HG02642 (cell line): ENCODE measurements around the gene DCUN1D4.
"Not testable (repeated sequence)": the region's sequence is repeated elsewhere in the genome, so short reads cannot be mapped to it uniquely, and the experiment has no call there.

ENCODE experiments used
- ATAC-seq: cut with Tn5 transposase; IDR thresholded peaks from one replicate; pipeline ENCODE4 v1.9.1; 2021; ENCODE audit warnings: mild to moderate bottlenecking; ENCODE audit not compliant: unreplicated experiment, poor library complexity

The DCUN1D4 gene

DNA sequence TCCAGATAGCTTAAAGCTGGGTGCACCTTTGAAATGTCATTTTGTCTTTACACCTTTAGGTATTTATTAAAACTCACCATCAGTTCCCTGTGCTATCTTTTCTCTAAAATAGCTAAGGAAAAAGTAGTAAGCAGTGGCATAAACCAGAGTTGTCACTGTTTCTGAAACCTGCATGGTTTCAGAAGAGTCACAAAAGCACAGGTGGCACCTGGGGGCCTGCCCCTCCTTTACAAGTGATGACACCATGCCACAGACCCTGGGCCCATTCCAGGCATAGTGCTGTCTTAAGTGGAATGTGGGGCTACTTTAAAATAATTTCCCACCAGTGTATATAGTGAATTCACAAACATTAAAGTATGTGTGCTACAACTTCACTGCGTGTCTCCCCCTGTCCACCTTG, 47.8 kb downstream of the DCUN1D4 start:
- ATAC-seq, result peak; percentile 54

DNA sequence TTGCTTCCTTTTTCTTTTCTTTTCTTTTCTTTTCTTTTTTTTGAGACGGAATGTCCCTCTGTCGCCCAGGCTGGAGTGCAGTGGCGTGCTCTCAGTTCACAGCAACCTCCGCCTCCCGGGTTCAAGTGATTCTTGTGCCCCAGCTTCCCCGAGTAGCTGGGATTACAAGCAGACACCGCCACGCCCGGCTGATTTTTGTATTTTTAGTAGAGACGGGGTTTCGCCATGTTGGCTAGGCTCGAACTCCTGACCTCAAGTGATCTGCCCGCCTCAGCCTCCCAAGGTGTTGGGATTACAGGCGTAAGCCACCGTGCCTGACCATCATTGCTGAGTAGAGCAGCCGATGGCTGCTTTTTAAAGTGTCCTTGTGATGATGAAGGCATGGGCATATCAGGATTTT, 50.4 kb downstream of the DCUN1D4 start:
- ATAC-seq, result not testable (repeated sequence)

DNA sequence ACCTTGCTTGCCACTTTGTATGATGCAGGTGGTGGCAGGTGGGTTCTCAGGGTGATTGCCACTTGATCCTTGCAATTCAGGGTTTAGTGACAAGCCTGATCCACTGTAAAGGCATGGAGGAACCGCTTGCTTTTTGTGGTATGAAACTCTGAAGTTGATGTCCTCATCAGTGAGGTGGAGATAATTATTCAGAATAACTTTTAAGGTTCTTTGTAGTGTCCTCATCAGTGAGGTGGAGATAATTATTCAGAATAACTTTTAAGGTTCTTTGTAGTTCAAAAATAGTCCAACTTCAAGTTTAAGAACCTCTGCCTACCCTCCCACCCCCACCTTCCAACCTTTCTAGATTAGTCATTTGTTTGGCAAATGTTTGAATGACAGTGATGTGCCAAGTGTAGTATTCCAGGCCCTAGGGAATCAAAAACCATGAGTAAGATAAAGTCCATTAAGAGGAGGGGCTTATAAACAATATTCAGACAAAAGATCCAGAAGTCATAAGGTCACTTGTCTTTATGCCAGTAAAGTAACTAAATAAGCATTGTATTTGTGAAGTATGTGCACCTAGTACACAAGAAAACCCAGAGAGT, 51.2 kb downstream of the DCUN1D4 start:
- no peak for ATAC-seq

DNA sequence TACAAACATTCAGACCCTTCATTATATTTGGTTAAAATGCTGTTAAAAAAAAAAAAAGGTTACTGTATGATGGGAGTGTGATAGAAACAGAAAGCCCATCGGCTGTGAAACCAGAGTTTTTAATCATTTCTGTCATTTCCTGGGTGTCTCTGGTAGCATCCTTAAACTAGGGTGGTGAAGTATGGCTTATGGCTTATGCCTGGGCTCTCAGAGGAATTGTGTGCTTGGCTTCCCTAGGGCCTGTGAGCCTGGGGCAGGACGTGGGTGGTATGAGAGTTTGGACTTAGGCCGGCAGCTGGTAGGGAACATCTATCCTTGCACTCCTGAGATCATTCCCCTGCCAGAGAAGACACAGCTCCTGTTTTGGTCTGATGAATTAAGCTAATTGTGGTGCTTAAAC, 52.2 kb downstream of the DCUN1D4 start:
- ATAC-seq, result peak; percentile 48

DNA sequence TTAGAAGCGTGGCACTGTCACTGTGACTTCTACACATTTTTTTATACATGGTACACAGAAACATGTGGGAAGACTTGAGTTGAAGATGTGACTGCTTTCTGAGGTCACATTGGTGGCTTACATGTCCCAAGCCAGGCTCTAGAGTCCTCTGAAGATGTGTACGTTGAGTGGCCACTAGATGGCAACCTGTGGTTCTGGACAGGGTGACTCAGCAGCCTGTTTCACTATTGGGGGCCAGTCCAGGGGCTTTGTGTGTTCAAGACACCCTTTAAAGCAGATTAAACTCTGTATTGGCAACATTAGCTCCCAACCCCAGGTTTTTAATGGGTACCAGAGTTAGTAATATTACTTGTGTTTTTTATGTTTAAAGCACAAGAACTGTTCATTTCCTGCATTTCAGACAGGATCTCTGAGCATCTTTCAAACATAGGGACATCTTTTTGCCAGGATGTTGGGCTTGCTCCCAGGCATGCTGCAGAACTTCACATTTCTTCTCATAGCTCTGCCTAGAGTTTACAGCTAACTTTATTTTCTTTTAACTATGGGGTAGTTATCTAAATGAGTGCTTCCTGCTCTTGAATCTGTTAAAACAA, 53.0 kb downstream of the DCUN1D4 start:
- peak; percentile 99 for ATAC-seq

DNA sequence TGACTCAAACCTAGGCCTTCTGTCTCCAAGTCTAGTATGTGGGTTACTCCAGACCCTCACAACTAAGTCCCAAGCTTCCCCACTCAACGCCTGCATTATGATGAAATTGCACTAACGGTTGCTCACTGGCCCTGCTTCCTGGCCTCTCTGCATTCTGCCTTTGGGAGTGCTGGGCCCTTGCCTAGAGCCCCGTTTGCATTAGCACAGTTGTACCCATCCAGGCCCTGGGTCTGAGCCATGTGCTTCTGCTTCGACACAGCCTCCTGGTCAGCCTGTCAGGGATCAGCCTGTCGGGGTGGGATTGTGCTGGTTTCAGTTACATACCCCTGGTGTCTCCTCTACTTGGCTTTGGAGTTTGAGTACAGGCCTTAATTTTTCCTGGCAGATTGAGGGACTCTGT, 58.4 kb downstream of the DCUN1D4 start:
- no peak for ATAC-seq

DNA sequence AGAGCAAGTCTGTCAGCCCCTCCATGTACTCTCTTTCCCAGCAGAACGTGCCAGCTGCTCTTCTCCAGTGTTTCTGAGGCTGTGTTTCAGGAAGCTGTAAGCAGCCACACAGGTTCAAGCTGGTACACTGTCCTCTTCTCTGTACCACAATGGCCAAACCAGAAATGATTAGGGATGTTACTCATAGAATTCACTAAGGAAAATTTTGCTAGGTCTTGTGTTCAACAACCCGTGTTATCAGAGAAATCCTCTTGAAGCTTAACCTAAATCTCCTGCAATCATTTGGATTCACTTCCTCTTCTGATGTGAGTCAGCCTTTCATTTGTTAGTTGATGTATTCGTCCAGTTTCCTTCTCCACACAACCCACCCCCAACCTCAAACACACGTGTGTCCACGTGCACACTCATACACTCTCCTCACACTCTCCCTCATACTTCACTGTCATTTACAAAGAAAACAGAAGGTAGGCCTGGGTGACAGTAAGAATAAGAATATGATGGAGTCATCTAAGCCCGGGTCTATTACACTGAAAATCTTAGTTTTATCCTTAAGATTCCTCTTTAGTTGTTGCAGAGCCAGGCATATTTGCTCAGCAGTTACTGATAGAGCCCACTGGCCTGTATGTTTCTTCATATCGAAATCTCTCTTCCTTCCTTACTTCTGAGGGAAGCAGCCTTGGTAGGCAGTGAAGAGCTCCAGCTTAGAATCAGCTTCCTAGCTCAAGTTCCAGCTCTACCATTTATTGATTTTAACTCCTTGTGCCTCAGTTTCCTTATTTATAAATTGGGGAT, 63.4 kb downstream of the DCUN1D4 start:
- peak; percentile 99 for ATAC-seq

DNA sequence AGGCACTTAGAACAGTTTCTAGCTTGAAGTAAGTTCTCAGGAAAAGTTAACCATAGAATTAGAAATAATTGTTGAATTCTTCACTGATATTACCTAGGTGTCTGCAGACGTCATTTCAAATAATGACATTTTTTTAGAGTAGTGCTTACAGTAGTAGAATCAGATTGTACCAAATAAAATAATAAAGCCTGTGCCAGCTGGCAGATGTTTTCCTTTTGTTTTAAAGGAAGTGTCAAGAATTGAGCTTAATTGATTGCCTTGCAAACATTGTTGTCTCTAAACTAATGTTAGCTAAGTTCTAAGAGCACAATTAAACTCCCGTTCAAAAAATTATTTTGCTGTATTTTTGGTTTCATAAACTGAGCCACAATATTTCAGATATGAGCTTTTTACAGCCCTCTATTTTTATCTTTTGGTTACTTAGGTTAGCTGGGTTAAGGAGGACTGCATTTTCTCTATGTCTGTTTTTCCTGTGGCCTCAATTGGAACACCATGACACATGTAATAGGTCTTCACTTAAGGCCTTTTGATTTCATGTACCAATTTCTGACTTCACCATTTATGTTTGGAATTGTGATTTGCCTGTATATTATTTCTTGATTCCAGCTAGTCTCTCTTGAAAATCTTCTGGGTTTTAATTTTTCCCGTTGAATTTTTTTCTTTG, 64.2 kb downstream of the DCUN1D4 start:
- no peak for ATAC-seq

DNA sequence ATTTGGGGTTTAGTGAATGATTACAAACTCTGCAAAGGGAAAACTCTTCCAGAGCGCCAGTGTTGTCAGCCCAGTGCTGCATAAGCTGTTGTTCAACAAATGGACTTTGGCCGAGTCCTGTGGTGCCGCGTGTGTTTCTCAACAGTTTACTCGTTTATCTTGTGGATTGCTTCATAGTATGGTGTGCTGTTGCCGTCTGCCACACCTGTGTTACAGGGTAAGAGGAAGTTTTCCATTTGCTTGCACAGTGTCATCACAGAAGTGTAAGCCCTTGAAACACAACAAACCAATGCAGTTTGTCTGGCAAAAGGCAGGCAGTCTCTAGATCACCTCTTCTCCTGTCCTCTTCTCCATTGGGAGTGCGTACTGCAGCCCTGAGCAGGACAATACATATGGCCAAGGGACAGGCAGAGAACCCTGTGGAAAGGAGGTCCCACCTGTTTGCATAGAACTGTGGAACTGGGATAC, 66.3 kb downstream of the DCUN1D4 start:
- no peak for ATAC-seq

DNA sequence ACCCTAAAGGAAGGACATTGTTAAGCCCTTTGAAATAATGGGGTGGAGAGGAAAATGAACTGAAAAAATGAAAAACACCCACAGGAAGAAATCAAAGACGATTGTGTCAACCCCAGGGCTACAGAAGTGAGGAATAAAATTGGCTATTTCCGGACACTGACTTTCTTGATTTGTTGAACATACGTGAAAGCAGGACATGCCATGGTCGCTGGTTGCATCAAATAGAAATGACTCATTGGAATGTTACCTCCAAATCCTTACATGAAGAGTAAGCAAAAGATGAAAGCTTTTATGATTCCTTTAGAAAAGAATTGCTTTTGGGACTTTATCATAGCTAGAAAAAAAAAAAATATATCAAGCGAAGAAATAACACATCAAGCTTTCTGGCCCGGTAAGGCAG, 75.3 kb downstream of the DCUN1D4 start:
- no peak for ATAC-seq

DNA sequence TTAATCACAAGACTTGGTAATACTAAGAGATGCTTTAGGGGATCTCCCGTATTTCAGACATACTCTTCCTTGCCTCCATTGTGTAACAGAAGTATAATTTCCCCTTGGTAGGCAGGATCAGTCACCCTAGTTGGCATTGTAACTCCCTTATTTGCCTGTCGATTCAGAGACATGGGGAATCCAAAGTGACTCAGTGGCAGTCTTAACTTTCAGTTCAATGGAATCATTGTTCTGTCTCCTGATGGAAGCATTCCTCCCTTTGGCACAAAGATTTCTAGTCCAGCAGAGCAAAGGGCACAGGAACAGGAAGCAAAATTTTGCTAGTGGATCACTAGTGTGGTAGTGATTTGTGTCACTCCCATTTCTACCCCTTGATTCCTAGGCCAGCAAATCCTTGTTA, 80.4 kb downstream of the DCUN1D4 start:
- ATAC-seq, result no peak

DNA sequence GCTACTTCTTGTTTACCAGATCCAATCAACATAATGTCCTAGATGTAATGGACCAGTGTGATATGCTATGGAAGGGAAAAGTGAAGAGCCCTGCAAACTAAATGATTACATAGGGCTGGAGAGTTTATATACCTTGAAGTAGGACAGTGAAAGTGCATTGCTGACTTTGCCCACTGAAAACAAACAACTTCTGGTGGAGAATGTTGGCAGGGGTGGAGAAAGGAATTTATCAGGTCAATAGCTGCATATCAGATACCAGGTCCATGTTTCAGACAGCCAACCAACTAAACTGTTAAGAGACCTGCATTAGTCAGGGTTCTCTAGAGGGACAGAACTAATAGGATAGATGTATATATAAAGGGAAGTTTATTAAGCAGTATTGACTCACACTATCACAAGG, 82.4 kb downstream of the DCUN1D4 start:
- no peak for ATAC-seq

DNA sequence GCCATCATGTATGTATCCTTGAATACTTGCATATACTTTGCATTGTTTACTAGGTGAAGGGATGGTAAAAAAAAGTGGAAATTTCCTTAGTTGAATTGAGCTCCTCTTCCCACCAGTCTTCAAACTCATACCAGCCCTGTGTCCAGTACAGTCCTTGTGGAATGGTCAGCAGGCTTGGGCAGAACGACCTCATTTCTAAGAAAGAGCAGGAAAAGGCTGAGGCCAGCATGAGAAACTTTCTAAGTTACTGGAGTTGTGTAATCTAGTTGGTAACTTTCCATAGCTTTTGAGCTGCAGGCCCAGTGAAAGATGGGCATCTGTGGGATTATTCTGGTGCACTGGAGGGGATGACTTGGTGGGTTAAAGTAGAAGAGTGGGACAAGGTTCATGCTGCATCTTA, 87.6 kb downstream of the DCUN1D4 start:
- ATAC-seq, result no peak

DNA sequence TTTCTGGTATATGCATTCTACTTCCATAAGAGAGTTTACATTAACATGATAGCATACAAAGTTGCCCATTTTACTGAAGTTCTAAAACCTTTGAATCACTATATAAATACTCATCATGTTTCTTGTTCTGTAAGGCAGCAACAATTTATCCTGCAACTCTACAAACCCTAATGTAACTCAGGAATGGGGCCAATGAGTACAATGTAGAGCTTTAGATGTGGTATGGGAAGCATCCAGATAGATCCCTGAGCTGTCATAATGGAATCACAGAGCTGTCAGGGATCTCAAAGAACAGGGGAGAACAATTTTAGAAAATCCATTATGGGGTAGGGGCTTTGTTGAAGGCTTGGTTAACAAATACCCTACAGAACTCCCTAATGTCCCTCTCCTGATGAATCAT, 88.5 kb downstream of the DCUN1D4 start:
- ATAC-seq, result no peak

DNA sequence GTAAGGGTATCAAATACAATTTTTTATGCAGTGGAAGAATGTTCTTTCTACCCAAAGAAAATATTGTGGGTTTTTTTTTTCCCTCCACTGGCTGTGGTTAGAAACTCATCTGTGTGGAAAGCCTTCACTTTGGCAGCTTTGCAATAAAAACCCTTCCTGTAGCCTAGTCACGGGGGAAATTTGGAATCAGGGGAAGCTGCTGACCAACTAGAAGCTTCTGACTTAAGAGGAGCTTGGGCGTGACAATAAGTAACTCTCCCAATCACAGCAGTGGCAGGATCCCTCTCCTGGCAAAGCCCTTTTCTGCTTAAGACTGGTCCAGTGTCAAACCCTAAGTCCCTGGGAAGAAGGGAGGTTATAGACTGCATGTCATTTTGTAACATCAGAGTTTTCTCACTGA, 89.3 kb downstream of the DCUN1D4 start:
- ATAC-seq, result no peak

DNA sequence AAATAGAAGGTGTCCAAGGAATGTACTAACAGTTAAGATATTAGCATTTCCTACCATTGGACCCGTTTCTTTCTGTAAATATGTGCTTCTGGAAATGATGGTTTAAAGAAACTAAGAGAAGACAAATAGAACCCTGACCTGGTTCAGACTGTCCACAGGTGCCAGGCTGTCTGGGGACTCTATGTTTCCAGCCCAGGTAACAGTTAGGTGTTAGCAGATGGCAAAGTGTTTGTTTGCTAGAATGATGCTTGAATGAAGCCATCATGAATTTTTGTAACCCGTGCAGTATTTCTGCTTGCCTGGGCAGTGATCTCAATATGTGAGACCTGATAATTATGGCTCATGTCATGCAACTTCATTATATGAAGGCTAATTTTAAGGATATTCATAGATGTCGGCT, 89.7 kb downstream of the DCUN1D4 start:
- ATAC-seq, result no peak

DNA sequence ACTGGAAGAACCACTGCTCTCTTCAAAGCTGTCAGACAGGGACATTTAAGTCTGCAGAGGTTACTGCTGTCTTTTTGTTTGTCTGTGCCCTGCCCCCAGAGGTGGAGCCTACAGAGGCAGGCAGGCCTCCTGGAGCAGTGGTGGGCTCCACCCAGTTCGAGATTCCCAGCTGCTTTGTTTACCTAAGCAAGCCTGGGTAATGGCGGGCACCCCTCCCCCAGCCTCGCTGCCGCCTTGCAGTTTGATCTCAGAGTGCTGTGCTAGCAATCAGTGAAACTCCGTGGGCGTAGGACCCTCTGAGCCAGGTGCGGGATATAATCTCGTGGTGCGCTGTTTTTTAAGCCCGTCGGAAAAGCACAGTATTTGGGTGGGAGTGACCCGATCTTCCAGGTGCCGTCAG, 97.5 kb downstream of the DCUN1D4 start:
- ATAC-seq, result not testable (repeated sequence)

DNA sequence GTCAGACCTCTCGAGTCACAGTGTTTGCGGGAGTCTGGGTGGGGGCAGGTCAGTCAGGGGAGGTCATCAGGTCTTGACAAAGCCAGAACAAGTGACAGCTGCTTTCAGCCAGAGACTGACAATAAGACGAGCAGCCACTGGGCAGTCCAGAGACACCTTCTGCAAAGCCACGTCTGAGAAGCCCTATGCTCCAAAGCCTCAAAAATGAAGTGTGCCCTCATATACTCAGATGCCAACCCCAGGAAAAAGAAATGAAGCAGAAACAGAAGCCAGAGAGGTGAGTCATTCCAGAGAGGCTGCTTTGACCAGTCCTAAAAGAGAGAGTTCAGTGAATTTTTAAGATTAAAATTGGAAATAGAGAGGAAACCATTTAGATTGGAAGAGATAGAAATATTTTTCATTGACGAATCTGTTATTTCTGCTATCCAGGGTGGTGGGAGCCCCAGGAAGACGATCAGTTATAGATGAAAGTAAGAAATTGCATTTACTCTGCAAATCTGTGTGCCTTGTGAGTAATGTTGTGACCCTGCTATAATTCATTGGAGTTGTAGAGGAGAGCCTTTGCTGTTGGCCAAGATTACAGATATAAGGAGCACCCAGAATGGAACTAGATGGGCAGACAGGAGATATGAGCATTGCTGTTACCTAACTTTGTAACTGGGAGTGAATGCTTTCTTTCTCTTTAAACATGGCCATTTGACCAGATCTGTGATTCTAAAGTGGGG, 99.3 kb downstream of the DCUN1D4 start:
- no peak for ATAC-seq

DNA sequence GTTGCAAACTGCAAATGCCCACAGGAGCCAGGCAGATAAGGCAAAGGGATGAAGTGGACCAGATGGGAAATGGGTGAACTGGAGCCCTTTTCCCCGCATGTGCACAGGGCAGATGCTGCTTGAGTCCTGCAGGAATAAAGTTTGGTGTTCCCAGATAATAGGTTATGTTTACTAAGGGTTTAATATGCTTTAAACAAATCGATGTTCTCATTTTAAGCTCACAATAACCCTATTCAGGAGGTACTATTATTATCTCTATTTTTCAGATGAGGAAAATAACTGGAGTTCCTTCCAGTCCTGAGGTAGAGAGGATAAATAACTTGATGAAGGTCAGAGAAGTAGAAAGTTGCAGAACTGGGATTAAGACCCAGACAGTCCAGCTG, 99.9 kb downstream of the DCUN1D4 start:
- no peak for ATAC-seq

DNA sequence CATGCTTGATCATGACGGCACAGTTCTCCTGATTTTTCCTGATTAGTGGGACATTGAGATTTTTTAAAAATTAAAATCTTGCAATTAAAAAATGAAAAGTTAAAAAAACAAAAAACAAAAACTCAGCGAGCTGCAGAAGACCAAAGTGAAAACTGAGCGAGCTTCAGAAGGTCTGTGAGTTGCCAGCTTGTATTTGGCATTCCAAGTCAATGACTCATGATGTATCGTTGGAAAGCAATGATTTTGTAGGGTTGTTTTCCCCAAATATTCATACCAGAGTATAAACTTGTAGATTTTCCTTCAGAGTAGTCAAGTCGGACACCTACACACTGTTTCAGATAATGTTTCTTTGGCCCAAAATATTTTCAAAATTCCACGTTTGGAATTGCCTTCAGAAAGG, 100.3 kb downstream of the DCUN1D4 start:
- ATAC-seq, result no peak
